Liver (tissue), 2 donors: ENCODE results near the gene ANK3.

Experiments
- FOXA1 ChIP-seq: IDR thresholded peaks from 2 replicates; pipeline ENCODE4 v1.6.1; 2016; ENCODE audit warnings: antibody characterized with exemption
- SP1 ChIP-seq: IDR thresholded peaks from 2 replicates; pipeline ENCODE4 v1.6.1; 2018; ENCODE audit warnings: antibody characterized with exemption, mild to moderate bottlenecking
- TF ChIP-seq, protein P1 (sequence below): IDR thresholded peaks from 2 replicates; pipeline ENCODE4 v1.6.1; 2016; ENCODE audit warnings: antibody characterized with exemption
- donor health status: healthy.

DNA sequence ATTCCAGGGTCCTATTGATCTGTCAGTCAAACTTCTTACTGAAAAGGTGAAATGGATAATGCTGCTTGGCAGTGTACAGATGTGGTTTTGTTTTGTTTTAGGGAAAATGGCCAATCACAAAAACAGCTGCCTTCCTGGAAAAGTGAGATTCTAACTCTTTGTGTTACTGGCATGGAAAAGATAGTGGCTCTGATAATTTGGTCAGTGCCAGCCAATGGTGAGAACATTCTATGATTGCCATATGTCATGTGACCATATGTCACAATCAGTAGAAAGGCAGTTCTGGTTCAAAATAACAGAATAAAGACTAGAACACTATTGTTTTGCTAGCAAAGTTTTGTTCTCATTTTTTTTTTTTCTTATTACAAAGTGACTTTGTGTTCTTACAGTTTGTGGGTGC lies 344.1 kb downstream of the ANK3 start:
- no peak for TF ChIP-seq FOXA1
- TF ChIP-seq, protein P1, sequence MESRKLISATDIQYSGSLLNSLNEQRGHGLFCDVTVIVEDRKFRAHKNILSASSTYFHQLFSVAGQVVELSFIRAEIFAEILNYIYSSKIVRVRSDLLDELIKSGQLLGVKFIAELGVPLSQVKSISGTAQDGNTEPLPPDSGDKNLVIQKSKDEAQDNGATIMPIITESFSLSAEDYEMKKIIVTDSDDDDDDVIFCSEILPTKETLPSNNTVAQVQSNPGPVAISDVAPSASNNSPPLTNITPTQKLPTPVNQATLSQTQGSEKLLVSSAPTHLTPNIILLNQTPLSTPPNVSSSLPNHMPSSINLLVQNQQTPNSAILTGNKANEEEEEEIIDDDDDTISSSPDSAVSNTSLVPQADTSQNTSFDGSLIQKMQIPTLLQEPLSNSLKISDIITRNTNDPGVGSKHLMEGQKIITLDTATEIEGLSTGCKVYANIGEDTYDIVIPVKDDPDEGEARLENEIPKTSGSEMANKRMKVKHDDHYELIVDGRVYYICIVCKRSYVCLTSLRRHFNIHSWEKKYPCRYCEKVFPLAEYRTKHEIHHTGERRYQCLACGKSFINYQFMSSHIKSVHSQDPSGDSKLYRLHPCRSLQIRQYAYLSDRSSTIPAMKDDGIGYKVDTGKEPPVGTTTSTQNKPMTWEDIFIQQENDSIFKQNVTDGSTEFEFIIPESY: no peak
- TF ChIP-seq SP1: no peak
